Measurements from ENCODE around the gene ANKIB1. TPM values are rescaled to one million over a fixed set of nuclear protein-coding genes. Genes with fewer than 3 reads are reported as not detected.
"Not testable (repeated sequence)": the region's sequence is repeated elsewhere in the genome, so short reads cannot be mapped to it uniquely, and the experiment has no call there.

Gene ANKIB1
- total RNA-seq, 4 donors from 2014 or later = 16.0 to 34.3 (median 21.7) TPM

DNA sequence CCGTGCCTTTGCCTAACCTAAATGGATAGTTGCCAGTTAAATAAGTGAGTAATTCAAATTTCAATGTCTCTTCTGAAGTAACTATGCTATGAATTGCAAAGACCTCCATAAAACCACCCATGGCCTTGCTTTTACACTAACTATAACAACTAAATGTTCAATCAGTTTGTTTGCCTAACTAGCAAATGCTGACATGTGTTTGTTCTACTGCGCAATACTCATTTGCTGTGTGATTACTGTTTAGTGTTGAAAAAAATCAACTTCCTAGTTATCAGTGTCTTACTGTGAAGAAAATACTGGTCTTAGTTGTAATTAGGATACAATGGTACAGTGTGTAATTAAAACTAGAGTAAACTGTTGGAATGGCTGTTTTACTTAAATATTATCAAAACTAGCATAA, 154.2 kb downstream of the ANKIB1 start:
- H3K36me3 ChIP-seq = peaks cover 0 to 54% (median 8%) of the 10 kb centered on the region in 3 donors
- H3K27ac ChIP-seq = no peak overlapping the region
- DNase-seq = no peak
- TF ChIP-seq POLR2A (IDR thresholded peaks at IDR 0.05) (no peak), CTCF (IDR thresholded peaks at IDR 0.05) (no peak)
- H3K9me3 ChIP-seq = no peaks in the 10 kb centered on the region
- H3K4me1 ChIP-seq = peaks cover 0 to 20% (median 4%) of the 10 kb centered on the region in 3 donors
- no peaks in the 10 kb centered on the region for H3K27me3 ChIP-seq
- H3K4me3 ChIP-seq = no peak overlapping the region
- WGBS, 2 donors = 89 to 94% methylated on average over 2 of the region's 2 CpGs
- intact Hi-C loops (cut with DNase I) = no loop called here

GRCh38 chr7:92402920-92403759, 157.4 kb downstream of the ANKIB1 start:
- H3K27ac ChIP-seq = peak overlapping the region in 1 of 4 donors; percentile 11
- DNase-seq = no peak
- no peaks in the 10 kb centered on the region for H3K9me3 ChIP-seq
- H3K4me1 ChIP-seq = peaks cover 0 to 20% (median 4%) of the 10 kb centered on the region in 3 donors
- intact Hi-C loops (cut with DNase I) = no loop called here
- H3K36me3 ChIP-seq = peaks cover 0 to 26% (median 8%) of the 10 kb centered on the region in 3 donors
- 44 to 52% methylated on average over 4 of the region's 4 CpGs for WGBS, 2 donors
- H3K4me3 ChIP-seq = no peak overlapping the region
- no peak for TF ChIP-seq CTCF (IDR thresholded peaks at IDR 0.05)
- TF ChIP-seq POLR2A (IDR thresholded peaks at IDR 0.05) = no peak
- H3K27me3 ChIP-seq = no peaks in the 10 kb centered on the region

DNA sequence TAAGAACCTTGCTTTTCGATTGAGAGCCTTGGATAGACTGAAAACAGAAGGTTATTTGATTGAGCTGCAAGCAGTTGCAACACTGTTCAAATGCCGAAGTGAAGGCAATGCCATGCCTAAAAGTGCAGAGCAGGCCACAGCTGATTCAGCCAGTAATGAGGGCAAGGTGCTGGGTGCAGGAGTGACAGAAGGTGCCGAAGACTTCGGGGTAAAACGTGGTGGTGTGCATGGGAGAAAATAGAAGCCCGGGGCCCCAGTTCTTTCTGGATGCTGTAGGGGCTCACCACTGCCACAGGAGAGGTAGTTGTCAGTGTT, 157.9 kb downstream of the ANKIB1 start:
- DNase-seq = no peak
- Histone ChIP-seq H3K27ac (no peak overlapping the region), H3K4me1 (peaks cover 0 to 20% (median 4%) of the 10 kb centered on the region in 3 donors), H3K4me3 (no peak overlapping the region), H3K9me3 (no peaks in the 10 kb centered on the region), H3K36me3 (peaks cover 0 to 20% (median 2%) of the 10 kb centered on the region in 3 donors), H3K27me3 (no peaks in the 10 kb centered on the region)
- 85 to 89% methylated on average over 6 of the region's 6 CpGs for WGBS, 2 donors
- intact Hi-C loops (cut with DNase I) = no loop called here
- TF ChIP-seq POLR2A (IDR thresholded peaks at IDR 0.05) (no peak), CTCF (IDR thresholded peaks at IDR 0.05) (no peak)

DNA sequence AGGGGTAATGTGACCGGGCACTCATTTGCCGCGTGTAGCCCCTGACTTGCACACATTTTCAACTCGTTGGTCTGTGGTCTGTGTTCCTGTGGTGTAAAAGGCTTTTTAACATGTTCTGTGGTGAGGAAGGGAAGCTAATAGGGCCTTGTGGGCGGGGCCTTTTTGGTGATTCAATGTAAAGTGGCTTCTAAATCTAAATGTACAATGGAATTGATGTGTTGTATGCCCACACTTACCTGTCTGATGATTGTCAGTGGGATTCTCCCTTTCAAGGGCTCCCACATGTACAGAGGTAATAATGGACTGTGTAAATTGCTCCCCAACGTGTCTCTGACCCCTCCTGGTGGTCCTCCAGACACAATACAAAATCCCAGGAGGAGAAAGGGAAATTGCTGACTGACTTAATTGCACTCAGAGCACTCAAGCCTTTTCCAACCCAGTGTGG, 158.4 kb downstream of the ANKIB1 start:
- intact Hi-C loops (cut with DNase I) = no loop called here
- Histone ChIP-seq H3K9me3 (no peaks in the 10 kb centered on the region), H3K36me3 (peaks cover 0 to 16% (median 0%) of the 10 kb centered on the region in 3 donors), H3K4me3 (no peak overlapping the region), H3K4me1 (peaks cover 0 to 20% (median 4%) of the 10 kb centered on the region in 3 donors), H3K27ac (no peak overlapping the region), H3K27me3 (no peaks in the 10 kb centered on the region)
- no peak for DNase-seq
- no peak for TF ChIP-seq POLR2A (IDR thresholded peaks at IDR 0.05)
- TF ChIP-seq CTCF (IDR thresholded peaks at IDR 0.05) = no peak
- 64 to 76% methylated on average over 3 to 6 of the region's 6 CpGs for WGBS, 2 donors

DNA sequence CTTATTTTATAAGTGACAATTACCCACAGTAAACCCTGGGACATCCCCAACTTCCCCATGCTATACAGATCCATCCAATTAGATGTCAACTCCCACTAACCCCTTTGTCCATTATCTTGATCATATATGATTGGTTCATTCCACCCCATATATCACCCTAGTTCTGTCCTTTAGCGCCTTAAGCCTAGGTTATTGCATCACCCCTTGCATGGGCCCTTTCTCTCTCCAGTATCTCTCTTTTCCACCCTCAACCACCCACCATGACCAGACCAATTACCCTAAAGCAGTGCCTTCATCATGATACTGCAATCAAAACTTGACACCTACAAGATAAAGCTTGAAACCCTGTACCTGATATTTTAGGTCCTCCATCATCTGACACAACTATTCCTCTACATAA, 163.6 kb downstream of the ANKIB1 start:
- WGBS, 2 donors = 95 to 100% methylated on average over 1 of the region's 1 CpG

GRCh38 chr7:92410162-92410561, 164.4 kb downstream of the ANKIB1 start:
- H3K27ac ChIP-seq; H3K4me1 ChIP-seq; H3K36me3 ChIP-seq; H3K9me3 ChIP-seq; H3K4me3 ChIP-seq; DNase-seq; intact Hi-C loops (cut with DNase I): not testable (repeated sequence)
- H3K27me3 ChIP-seq = peaks cover 0 to 12% (median 0%) of the 10 kb centered on the region in 4 donors
- 91% methylated on average over 6 of the region's 6 CpGs for WGBS, 2 donors

More for the DNA sequence above, 163.6 kb downstream of the ANKIB1 start:
- H3K27ac ChIP-seq = no peak overlapping the region
- peaks cover 0 to 12% (median 0%) of the 10 kb centered on the region in 4 donors for H3K27me3 ChIP-seq
- TF ChIP-seq POLR2A (IDR thresholded peaks at IDR 0.05) (no peak), CTCF (IDR thresholded peaks at IDR 0.05) (no peak)
- intact Hi-C loops (cut with DNase I) = no loop called here
- no peak for DNase-seq
- H3K36me3 ChIP-seq = no peaks in the 10 kb centered on the region
- no peaks in the 10 kb centered on the region for H3K4me1 ChIP-seq
- H3K4me3 ChIP-seq = no peak overlapping the region
- H3K9me3 ChIP-seq = no peaks in the 10 kb centered on the region
